ENCODE results near the gene IGFL4.

IGFL4 gene

DNA sequence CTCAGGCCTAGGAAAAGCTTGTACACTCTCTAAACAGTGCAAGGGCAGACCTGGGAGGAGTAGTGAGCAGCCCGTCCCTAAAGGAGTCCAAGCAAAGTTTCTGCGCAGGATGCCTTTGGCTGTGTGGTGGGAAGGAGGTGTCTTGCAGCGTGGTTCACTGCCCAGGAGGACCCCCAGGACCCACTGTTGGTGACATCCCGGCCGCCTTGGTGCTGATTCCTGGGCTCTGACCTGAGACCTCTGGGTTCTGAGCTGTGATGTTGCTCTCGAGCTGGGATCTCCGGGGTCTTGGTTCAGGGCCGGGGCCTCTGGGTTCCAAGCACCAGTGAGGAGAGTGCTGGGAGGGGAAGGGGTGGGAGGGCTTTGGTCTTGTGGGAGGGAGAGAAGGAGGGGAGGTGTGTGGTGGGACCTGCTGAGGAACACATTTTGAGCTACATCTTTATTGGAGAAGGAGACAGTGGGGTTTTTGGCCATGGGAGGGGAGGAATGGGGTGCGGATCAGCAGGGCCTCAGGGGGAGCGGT lies 22.0 kb downstream of the IGFL4 start:
- DNase-seq, result no peak

DNA sequence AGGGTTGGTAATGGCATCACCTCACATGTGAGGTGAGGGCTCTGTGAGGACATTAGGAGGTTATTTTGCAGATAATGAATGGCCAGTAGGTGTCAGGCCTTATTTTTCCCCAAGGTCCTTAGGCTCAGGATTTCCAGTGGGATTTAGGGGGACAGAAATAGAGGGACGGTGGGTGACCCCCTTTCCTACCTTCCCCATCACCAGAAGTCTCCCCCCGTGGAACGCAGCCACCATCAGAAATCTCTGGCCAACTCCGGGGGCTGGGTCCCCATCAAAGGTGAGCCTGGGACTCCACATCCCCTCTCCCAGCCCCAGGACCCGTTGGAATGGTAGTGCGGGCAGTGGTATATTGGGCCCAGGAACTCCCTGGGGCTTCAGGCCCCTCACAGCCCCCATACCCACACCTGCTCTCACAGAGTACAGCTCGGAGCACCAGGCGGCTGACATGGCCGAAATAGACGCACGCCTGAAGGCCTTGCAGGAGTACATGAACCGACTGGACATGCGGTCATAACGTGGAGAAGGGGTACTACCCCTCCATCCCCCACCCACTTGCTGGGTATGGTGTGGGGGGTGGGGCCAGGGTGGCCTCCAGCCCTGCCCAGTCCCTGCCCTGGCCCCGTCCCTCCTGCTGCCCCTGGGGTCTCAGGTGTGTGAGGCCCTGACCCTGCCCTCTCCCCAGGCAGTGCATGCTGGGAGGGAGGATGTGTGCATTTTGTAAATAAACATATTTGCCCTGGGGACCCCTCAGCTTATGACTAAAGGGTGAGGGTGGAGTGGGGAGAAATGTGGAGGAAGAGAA lies 22.7 kb downstream of the IGFL4 start:
- no peak for DNase-seq

DNA sequence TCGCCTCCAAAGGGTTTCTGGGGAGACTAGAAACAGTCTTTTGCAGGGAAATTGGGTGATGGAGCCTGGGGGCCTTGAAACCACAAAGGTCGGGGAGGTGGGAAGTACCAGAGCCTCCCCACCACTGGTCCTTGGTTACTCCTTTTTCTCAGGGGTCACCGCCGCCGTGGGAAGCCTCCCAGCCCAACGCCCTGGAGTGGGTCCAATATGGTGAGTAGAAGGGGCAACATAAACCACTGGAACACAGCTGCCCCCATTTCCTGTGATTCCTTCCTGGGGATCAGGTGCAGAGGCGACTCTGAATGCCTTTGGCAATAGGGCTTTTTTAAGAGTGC lies 23.7 kb downstream of the IGFL4 start:
- no peak for DNase-seq

DNA sequence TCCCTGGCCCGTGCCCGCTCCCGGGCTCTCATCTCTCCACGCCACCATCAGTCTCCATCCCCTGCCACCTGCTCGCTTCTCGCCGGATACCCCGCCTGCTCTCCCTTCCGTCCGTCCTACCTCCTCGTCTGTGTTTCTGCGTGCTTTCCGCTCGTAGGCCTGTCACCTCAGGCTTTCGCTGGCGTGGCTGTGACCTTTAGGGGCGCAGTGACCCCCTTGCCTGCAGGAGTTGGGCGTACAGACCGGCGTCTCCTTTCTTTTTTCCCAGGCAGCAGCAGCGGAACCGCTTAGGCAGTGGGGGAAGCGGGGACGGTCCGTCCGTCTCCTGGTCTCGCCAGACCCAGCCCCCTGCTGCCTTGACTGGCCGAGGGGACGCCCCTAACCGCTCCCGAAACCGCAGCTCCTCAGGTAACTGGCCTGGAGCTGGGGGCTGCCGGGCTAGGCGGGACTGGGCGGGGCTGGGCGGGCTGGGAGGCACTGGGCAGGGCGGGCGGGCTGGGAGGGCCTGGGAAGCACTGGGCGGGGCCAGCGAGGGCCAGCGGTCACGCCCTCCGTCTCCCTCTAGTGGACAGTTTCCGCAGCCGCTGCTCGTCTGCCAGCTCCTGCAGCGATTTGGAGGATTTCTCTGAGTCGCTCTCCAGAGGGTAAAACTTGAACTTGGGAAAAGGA lies 24.2 kb downstream of the IGFL4 start:
- peak; percentile 36 for DNase-seq

DNA sequence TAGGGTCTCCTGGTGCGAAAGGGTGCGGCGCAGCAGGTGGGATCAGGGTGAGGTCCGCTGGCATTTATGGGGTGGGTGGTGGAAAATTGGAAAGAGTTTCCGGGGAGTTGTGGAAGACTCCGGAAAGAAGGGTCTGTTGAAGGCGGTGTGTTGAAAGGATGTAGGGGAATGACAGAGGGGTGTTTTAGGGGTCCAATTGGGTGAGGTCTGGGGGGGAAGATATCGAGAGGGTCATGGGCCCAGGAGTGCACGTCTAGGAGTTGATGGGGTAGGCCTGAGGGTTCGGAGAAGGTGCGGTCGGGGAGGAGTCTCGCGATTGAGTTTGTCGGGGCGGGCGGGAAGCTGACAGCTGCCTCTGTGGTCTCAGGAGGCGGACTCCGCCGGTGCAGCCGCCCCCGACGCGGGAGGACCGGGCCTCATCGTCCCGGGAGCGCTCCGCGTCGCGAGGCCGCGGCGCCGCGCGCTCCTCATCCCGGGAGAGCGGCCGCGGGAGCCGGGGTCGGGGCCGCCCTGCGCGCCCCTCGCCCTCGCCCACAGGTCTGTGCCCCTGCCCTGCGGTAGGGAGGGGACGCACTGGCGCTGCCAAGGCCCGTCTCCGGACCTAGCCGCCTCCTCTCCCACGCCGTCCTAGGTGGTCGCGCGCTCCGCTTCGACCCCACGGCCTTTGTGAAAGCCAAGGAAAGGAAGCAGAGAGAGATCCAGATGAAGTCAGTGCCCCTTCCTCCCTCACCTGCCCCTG lies 24.9 kb downstream of the IGFL4 start:
- DNase-seq, result no peak

DNA sequence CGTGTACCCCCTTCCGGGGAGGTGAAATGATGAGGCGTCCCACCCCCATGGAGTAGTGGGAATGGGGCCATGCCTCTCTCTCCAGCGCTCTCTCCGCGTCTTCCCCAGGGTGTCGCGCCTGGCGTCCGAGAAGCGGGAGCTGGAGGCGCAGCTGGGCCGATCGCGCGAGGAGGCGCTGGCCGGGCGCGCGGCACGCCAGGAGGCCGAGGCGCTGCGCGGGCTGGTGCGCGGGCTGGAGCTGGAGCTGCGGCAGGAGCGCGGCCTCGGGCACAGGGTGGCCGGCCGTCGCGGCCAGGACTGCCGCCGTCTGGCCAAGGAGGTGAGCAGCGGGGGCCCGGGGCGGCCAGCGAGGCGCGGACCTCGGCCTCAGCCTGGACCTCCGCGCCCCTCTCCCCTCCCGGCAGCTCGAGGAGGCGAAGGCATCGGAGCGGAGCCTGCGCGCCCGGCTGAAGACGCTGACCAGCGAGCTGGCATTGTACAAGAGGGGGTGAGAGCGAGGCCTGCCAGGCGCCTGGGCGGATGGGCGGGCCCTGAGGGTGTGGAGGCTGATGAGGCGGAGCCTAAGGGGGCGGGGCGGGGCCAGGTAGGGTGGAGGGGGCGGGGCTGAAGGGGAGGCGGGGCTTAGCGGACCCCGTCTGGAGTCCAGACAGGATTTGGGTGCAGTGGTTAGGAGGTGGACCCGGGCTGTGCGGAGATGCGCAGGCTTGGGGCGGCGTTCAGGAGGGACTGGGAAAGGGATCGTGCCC lies 25.7 kb downstream of the IGFL4 start:
- DNase-seq, result peak; percentile 65

DNA sequence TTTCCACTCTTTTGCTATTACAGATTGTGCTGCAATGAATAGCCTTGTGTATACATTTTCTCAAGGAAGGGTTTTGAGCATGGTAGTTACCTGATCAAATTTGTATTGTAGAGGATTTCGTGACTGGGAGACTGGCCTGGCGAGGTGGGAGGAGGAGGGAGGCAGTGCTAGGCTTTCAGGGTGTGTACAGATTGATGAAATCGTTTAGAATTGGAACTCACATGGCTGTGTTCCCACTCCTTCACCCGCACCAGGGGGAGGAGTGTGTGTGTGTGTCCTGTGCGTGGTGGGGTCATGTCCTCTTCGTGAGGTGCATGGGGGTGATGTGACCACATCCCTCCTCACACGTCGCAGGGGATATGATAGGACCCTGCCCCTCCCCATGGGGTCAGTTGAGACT lies 26.3 kb downstream of the IGFL4 start:
- no peak for DNase-seq

DNA sequence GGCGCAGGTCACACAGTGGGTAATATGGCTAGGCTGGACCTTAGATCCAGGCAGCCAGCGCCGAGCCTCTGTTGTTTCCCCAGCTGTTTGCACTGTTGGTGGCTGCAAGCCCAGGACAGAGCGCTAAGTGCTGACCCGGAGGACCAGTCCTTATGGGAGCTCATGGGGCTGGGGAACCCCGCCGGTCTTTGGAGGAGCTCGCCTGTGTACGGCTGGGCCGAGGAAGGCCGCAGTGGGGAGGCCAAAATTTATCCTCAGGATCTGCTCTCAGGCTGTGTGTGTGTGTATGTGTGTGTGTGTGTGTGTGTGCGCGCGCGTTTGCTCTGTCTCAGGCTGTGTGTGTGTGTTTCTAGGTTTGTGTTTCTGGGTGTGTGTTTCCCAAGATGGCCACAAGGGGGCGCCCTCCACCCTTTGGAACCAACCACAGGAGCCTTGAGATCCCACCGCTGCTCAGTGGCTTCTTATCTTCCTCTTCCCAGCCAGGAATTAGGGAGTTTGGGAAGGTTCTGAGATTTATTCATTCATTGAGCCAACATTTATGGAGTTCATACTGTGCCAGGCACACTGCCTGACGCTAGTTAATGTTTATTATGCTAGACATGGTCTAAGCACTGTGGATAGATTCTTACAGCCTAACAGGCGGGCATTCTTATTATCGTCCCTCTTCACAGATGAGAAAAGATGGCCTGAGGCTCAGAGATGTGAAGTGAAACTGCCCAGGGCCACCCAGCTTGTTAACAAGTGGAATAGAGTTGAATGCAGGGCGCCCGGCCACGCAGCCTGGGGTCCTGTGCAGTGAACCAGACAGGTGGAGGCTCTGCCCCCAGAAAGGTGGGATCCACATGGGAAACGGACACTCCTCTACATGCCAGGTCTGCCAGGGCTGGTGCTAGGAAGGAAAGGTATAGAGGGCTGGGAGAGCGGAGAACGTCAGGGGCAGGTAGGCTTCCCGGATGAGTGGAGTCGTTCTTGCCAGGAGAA lies 31.0 kb downstream of the IGFL4 start:
- peak; percentile 6 for DNase-seq

DNA sequence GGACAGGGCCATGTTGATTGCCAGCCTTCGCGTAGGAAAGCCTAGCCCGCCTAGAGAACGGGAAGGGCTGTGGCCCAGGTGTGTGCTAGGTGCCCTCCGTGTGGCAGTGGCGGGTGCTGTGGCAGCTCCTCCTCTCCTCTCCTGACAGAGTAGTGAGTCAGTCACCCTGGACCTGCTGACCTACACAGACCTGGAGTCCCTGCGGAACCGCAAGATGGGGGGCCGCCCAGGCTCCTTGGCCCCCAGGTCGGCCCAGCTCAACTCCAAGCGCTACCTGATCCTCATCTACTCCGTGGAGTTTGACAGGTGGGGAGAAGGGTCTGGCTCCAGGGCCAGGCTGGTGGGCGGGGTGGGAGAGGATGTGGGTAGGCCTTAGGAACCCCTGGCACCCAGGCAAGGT lies 34.4 kb downstream of the IGFL4 start:
- DNase-seq, result no peak

DNA sequence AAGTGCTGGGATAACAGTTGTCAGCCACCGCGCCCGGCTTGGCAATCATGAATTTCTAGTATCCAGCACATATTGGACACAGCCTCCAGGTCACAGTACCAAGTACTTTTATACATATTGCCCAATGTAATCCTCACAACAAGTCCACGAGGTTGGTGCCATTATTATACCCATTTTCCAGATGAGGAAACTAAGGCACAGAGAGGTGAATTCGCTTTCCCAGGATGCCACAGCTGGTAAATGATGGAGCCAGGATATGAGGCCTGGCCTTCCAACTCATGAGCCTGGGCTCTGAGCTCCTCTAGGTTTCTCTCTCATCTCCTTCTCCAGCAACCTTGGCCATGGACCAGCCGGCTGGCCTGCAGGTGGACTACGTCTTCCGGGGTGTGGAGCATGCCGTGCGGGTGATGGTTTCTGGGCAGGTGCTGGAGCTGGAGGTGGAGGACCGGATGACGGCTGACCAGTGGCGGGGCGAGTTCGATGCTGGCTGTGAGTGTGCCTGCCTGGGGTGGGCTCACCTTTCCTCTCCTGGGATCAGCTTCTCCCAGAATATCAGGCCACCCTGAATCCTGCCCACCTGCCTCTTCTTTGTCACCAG lies 38.0 kb downstream of the IGFL4 start:
- no peak for DNase-seq

DNA sequence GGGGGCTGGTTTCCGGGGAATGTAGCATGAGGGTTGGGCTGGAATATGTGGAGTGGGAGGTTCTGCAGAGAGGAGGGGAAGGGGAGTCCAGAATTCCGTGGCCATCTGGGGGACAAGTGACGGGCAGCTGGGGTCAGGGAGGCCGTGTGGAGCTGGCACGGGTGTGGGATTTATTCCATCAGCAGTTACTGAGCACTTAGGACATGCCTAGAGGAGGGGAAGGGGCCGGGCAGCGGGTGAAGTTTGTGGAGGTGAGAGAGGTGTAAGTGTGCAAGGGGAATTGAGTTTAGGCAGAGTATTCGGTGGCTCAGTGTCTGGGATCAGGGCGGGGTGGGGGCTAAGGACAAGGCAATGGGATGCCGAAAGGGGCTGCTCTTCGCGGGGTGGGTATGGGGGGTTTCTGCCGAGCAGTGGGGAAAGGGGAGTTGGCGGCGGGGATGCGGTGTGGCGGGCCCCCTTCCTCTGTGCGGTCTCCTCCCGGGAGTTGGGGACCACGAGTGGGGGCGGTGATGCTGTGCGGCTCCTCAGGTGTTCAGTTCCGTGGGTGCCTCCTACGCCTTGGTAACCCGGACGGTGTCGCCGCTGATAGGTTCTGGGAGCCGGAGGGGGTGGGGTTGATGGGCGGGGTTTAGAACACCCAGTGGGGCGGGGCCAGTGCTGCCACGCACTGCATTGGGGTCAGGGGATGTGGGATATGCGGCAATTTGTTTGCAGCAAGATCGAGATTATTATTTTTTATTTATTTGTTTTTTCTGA lies 40.1 kb downstream of the IGFL4 start:
- DNase-seq, result peak; percentile 28

DNA sequence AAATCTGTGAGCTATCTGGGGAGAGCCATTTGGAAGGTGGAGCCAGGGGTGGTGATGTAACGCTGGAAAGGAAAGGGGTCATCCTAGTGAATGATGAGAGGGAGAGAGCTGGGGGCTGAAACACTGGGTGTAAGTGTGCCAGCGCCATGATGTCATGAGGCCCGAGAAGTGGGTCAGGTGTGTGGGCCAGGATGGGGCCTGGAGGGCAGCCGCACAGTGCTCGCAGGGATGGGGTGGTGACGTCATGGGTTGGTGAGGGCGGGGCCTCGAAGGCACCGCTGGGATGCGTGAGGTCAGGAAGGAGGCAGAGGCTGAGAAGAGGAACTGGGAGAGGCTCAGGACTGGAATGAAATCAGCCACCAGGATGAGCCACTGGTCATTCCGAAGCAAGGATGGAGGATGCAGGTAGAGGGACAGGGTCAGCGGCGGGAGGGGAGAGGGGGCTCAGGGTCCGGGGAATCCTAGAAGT lies 41.1 kb downstream of the IGFL4 start:
- no peak for DNase-seq

DNA sequence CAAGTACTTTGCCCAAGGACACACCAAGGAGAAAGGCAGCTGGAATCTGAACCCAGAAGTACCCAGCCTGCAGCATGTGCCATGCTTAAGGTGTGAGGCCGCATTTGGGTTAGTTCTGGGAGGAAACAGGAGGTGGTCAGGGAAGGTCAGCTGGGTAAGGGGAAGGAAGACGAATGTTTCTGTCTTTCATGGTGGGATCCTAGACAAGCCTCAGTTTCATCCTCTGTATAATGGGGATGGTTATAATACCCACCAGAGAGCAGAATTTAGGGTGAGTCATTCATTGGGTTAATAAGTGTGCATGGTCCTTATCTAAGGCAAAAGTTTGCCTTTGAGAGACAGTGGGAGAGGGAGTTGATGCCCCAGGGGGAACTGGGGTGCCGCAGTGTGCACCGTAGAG lies 42.0 kb downstream of the IGFL4 start:
- DNase-seq, result no peak

DNA sequence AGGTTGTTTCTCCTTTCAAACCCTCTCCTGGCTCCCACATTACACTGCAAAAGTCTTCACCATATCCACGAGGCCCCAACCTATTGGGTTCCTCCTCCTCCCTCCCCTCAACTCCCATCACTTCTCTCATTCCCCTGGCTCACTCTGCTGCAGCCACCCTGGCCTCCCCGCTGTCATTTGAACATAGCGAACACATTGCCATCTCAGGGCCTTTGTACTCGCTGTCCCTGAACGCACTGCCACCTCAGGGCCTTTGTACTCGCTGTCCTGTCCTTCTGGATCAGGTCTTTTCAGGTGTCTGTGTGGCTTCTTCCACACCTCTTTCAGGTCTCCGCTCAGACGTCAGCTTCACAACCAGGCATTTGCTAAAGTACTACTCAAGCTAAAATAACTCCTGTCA lies 43.9 kb downstream of the IGFL4 start:
- no peak for DNase-seq

DNA sequence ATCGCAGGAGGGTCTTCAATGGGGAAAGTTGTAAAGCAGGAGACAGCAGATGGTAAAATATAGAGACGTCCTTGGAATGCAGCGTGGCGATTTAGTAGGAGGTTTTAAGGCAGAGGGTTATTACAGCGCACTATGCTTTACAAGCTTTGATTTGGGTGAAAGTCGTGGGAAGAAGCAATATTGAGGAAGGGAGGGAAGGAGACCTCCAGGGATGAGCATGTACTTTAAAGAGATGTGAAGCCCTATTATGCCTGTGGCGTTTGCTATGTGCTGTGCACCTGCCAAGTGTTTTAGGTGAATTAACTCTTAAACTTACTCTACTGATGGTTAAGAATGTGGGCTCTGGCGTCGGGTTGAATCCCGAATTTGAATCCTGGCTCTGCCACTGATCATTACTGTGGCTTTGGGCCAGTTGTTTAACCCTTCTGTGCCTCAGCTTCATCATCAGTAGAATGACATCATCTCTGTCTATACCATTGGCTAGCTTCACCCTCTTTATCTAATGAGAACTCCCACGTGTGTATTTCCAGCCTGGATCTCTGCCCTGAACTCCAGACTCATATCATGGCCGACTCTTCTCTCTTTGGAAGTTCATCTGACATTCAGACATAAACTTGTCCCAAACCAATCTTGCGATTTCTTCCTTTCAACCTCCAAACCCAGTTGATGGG lies 45.0 kb downstream of the IGFL4 start:
- DNase-seq, result no peak

DNA sequence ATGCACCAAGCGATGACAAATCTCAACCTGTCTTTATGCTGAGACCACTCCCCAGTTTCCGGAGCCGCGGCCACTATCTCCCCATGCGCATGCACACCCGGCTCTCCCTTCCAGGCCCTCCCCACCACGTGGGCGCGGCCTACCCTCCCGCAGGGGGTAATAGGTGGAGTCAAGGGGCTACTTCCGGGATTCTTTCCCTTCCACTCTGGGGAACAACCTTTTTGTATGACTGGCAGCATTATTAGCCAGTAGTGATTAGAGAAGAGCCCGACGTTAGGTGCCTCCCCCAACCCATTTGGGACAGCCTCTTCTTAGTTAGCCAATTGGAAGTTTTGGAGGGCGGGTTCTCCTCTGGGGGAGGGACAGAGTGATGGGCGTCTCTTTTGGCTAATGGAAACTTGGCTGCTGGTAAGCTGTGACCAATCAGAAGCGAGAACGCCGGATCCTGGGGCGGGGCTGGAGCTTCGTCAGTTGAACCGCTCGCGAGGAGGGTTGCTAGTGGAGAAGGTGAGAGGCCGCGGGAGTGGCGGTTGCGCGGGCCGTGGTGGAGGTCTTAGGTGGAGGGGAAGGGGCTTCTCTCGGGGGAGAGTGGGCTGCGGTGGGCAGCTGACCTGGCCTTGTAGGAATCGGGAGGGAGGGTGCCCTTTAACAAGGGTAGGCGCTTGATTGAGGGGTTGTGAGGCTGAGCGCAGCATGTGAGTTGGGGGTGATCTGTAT lies 45.6 kb downstream of the IGFL4 start, which contains the start of gene CCDC61:
Gene CCDC61 (plus strand): TSS at position 470 of the 717 bp plus-strand sequence. CDS start 7,552 bp downstream, outside the sequence.
- peak; percentile 99 for DNase-seq

DNA sequence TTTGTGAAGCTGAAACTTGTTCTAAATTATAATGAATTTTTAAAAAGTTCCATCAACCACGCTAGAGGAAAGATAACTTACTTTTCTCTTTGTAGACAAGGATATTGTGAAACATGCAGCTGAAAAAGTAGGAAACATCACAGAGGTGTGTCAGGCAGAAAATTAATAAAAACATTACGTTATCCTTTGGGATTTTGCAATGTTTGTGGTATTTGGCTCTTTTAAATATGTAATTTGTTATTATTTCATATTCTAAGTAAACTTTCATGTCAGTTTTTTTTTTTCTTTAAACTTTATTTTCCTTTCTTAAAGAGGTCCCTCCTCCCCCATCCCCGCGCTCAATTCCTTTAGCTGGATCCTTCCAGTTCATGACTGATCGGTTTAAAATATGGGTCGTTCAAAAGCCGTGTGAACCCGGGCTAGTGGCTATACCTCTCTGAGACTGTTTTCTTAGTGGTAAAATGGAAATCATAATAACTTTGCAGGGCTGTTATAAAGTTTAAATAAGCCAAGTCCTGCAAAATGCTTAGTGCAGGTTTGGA lies 46.3 kb downstream of the IGFL4 start:
- DNase-seq, result no peak

DNA sequence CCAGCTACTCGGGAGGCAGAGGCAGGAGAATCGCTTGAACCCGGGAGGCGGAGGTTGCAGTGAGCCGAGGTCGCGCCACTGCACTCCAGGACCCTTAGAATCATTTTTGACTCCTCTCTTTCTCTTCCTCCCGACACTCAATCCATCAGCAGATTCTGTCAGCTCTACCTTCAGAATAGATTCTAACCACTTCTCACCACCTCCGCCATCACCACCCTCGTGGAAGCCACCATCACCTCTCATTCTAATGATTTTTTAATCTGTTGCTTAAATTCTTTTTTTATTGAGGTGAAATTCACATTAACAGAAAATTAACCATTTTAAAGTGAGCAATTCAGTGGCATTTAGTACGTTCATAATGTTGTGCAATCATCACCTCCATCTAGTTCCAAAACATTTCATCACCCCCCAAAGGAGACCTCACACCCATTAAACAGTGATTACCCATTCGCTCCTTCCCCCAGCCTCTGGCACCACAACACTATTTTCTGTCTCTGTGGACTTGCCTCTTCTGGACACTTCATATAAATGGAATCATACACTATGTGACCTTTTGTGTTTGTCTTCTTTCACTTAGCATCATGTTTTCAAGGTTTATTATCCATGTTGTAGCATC lies 50.6 kb downstream of the IGFL4 start:
- no peak for DNase-seq

All from DMS79 (cell line).